ENCODE measurements around the gene SEPHS2.
A peak's percentile ranks its signal among the peaks of the same experiment; 100 is the strongest.

Gene SEPHS2, protein sequence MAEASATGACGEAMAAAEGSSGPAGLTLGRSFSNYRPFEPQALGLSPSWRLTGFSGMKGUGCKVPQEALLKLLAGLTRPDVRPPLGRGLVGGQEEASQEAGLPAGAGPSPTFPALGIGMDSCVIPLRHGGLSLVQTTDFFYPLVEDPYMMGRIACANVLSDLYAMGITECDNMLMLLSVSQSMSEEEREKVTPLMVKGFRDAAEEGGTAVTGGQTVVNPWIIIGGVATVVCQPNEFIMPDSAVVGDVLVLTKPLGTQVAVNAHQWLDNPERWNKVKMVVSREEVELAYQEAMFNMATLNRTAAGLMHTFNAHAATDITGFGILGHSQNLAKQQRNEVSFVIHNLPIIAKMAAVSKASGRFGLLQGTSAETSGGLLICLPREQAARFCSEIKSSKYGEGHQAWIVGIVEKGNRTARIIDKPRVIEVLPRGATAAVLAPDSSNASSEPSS

DNA sequence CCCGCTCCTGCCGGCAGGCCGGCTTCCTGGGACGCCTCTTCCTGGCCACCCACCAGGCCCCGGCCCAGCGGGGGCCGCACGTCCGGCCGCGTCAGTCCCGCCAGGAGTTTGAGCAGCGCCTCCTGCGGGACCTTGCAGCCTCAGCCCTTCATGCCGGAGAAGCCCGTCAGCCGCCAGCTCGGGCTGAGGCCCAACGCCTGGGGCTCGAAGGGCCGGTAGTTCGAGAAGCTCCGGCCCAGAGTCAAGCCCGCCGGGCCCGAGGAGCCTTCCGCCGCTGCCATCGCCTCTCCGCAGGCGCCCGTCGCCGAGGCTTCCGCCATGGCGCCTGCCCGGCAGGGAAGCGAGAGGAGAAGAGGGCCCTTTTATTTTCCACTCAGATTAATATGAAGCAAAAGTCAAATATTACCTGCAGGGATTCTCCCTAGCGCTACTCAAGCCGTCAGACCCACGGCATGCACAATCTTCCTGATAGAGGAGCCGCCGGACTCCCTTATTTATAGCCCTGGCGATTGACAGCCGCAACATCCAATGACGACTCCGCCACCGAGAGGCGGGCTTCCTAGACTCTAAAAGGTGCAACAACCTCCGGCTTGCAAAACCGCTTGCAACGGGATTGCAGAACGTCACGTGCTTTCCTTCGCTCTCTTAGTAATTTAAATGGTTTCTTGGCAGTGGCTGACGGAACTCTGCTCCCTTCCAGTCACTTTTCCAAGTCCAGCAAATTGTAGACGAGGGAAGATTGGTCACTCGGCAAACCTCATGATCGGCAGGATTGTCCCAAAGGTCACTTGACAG lies at the start of gene SEPHS2:
TSS of gene SEPHS2 (minus strand) at position 467 of the 795 bp plus-strand sequence. CDS start at position 320, 147 bp downstream.
- FAIRE-seq, result no peak
- peak; percentile 62 for DNase-seq (ENCODE audit: insufficient read length, low spot score)
- TF ChIP-seq, protein P1, sequence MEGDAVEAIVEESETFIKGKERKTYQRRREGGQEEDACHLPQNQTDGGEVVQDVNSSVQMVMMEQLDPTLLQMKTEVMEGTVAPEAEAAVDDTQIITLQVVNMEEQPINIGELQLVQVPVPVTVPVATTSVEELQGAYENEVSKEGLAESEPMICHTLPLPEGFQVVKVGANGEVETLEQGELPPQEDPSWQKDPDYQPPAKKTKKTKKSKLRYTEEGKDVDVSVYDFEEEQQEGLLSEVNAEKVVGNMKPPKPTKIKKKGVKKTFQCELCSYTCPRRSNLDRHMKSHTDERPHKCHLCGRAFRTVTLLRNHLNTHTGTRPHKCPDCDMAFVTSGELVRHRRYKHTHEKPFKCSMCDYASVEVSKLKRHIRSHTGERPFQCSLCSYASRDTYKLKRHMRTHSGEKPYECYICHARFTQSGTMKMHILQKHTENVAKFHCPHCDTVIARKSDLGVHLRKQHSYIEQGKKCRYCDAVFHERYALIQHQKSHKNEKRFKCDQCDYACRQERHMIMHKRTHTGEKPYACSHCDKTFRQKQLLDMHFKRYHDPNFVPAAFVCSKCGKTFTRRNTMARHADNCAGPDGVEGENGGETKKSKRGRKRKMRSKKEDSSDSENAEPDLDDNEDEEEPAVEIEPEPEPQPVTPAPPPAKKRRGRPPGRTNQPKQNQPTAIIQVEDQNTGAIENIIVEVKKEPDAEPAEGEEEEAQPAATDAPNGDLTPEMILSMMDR (IDR thresholded peaks at IDR 0.05; ENCODE audit: insufficient read depth, missing control alignments), result no peak

DNA sequence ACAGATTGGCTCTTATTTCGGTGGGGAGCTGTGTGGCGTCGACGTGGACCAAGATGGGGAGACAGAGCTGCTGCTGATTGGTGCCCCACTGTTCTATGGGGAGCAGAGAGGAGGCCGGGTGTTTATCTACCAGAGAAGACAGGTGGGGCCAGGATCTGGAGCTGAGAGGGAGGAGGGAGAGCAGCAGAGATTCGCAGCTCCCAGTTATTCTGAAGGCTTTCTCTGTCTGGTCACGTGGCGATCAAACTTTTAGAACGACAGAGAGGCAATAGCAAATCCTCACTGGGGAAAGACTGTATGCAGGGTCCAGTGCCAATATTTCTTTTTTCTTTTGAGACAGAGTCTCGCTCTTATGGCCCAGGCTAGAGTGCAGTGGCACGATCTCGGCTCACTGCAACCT lies 49.0 kb upstream of the SEPHS2 start:
- DNase-seq (ENCODE audit: insufficient read length, low spot score) (no peak), FAIRE-seq (no peak)
- TF ChIP-seq, protein P1 (IDR thresholded peaks at IDR 0.05; ENCODE audit: insufficient read depth, missing control alignments), result no peak

DNA sequence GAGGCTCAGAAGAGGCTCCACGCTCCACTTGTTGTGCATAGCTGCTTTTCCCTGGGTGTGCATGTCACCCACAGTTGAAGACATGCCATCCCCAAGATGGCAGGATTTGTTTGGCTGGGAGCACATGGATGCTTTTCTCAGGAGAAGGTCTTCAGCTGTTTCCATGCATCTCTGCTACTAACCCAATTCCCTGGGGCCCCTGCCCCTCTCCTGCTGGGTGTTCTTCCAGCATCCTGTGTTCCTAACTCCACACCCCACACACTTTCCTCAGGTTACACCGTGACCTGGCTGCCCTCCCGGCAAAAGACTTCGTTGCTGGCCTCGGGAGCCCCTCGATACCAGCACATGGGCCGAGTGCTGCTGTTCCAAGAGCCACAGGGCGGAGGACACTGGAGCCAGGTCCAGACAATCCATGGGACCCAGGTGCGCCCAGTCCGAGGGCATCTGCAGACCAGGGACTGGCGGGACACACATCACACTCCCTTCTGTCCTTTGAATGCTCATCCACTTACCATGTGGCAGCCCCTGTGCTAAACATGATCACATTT lies 48.3 kb upstream of the SEPHS2 start:
- TF ChIP-seq, protein P1 (IDR thresholded peaks at IDR 0.05; ENCODE audit: insufficient read depth, missing control alignments), result no peak
- FAIRE-seq (no peak), DNase-seq (ENCODE audit: insufficient read length, low spot score) (no peak)

DNA sequence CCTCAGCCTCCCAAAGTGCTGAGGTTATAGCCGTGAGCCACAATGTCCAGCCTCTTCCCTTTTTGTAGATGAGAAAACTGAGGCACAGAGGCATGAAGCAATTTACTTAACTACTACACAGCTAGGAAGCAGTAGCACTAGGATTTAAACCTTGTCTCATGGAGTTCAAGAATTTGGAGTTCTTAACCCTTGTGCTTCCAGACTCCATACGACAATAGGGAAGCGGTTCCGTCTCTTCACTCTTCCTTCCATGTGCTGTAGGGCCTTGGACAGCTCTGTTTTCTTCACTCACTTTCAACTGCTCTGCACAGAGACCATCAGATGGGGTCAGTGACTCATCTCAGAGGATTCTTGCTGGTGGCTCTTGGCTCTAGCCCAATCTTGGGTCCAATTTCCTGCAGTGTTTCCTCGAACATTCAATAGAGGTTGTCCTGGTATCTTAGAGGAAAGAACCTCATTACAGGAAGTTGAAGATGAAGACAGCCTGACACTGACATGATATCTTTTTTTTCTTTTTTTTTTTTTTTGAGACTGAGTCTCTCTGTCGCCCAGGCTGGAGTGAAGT lies 46.2 kb upstream of the SEPHS2 start:
- no peak for FAIRE-seq
- TF ChIP-seq, protein P1 (IDR thresholded peaks at IDR 0.05; ENCODE audit: insufficient read depth, missing control alignments), result no peak
- no peak for DNase-seq (ENCODE audit: insufficient read length, low spot score)

DNA sequence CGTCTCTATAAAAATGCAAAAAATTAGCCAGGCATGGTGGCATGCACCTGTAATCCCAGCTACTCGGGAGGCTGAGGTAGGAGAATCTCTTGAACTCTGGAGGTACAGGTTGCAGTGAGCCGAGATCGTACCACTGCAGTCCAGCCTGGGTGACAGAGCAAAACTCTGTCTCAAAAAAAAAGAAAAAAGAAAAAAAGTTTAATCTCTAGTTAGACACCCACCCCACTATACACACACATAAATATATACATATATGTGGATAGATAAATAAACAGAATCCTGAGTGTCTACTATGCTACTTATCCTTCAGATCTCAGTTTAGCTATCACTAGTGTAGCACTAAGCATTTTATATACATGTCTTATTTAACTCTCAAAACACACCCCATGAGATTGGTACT lies 45.6 kb upstream of the SEPHS2 start:
- FAIRE-seq, result no peak
- no peak for DNase-seq (ENCODE audit: insufficient read length, low spot score)
- TF ChIP-seq, protein P1 (IDR thresholded peaks at IDR 0.05; ENCODE audit: insufficient read depth, missing control alignments), result no peak

DNA sequence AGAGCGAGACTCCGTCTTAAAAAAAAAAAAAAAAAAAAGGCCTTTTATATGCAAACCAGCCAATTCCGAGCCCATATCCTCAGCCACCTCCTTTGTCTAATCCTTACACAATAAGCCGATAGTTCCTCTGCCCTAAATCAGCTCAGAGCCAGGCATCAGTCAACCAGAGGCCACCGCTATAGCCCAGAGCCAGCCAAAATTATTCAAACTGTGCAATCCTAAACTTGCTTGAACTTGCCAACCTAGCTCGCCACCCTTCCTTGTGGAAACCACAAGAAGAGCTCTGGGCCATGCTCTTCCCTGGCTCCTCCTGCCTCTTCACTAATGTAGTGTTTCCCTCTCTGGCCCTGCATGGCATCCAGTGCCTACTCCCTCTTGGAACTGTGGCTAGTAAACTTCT lies 44.5 kb upstream of the SEPHS2 start:
- TF ChIP-seq, protein P1 (IDR thresholded peaks at IDR 0.05; ENCODE audit: insufficient read depth, missing control alignments), result no peak
- no peak for FAIRE-seq
- DNase-seq (ENCODE audit: insufficient read length, low spot score), result no peak

All from D721Med (cell line).